K562 (cell line): ENCODE measurements around the gene FBXL13. TPM values are rescaled to one million over a fixed set of nuclear protein-coding genes. Genes with fewer than 3 reads are reported as not detected.
A peak's percentile ranks its signal among the peaks of the same experiment; 100 is the strongest.

ENCODE experiments used
- CEBPB ChIP-seq: fragments of 450-650 bp; IDR thresholded peaks from 2 replicates; pipeline ENCODE4 v1.6.1; 2016; ENCODE audit warnings: missing genetic modification characterization, missing compliant biosample characterization
- DDX20 ChIP-seq: fragments of 450-650 bp; IDR thresholded peaks from 2 replicates; pipeline ENCODE4 v1.6.1; 2016; ENCODE audit warnings: missing genetic modification characterization, low read depth, mild to moderate bottlenecking, missing compliant biosample characterization, moderate library complexity
- ETV1 ChIP-seq: fragments of 450-650 bp; conservative IDR thresholded peaks from 2 replicates; pipeline ENCODE4 v1.6.1; 2016; ENCODE audit warnings: missing genetic modification characterization, control low read depth, low read depth, missing compliant biosample characterization
- GABPA ChIP-seq: fragments of 200-800 bp; sonication (Bioruptor generic); conservative IDR thresholded peaks from 2 replicates; pipeline ENCODE4 v1.6.1; 2016; ENCODE audit warnings: low read depth, missing genetic modification characterization, missing compliant biosample characterization
- MEF2A ChIP-seq: IDR thresholded peaks from 2 replicates; pipeline ENCODE4 v1.6.1; 2011; ENCODE audit warnings: low read depth, mild to moderate bottlenecking, low read length, moderate library complexity; ENCODE audit not compliant: control insufficient read depth
- MEIS2 ChIP-seq: fragments of 450-650 bp; IDR thresholded peaks from 2 replicates; pipeline ENCODE4 v1.6.1; 2014; ENCODE audit warnings: mild to moderate bottlenecking; ENCODE audit not compliant: partially characterized antibody
- TEAD4 ChIP-seq, 2 experiments: sonication (generic) in 1 of 2; formaldehyde crosslinking in 1 of 2; IDR thresholded peaks; 2 replicates each; pipeline versions ENCODE4 v1.6.1 to v1.8.0; 2012 to 2022; ENCODE audit warnings: borderline replicate concordance in 1 of 2, inconsistent platforms in 1 of 2, low read length in 1 of 2, mild to moderate bottlenecking in 1 of 2, missing genetic modification reagents in 1 of 2
- polyA plus RNA-seq, 8 experiments: library from polyadenylated mRNA; depleted of rRNA in 4 of 8; stranded (reverse) in 5 of 8; unstranded in 3 of 8; fragments of >200 nt; fragmentation: Nextera tagmentation in 2 of 8; fragmentation: Illumina TruSeq in 1 of 8; extraction: Ambion mirVana in 2 of 8; extraction: Trizol in 1 of 8; gene quantifications; 2 replicates each; pipeline versions ENCODE4 v1.2.1 to v1.2.3, GENCODE V29; 2011 to 2014; ENCODE audit warnings: inconsistent platforms in 1 of 8, missing spikeins in 1 of 8
- total RNA-seq, 7 experiments: library from RNA; depleted of rRNA in 6 of 7; stranded (reverse); fragments of >200 nt in 6 of 7; fragmentation: Illumina TruSeq in 2 of 7; extraction: Trizol in 2 of 7; gene quantifications; 2 replicates each; pipeline versions ENCODE4 v1.2.1 to v1.2.3, GENCODE V29; 2011 to 2021; ENCODE audit warnings: low replicate concordance in 1 of 7
- TF ChIP-seq, protein P1 (sequence below), 3 experiments: fragments of 200-800 bp in 1 of 3; fragments of 250-450 bp in 1 of 3; fragments of 450-650 bp in 1 of 3; sonication (Bioruptor Pico) in 1 of 3; sonication (Bioruptor generic) in 1 of 3; formaldehyde crosslinking in 1 of 3; IDR thresholded peaks; 2 replicates each; pipeline versions ENCODE4 v1.6.1 to v1.8.0; 2016 to 2022; ENCODE audit warnings: mild to moderate bottlenecking in 2 of 3, missing genetic modification characterization in 2 of 3, missing compliant biosample characterization in 1 of 3, moderate library complexity in 1 of 3
- TF ChIP-seq, protein P2 (sequence below), 2 experiments: fragments of 450-650 bp in 1 of 2; sonication (generic) in 1 of 2; formaldehyde crosslinking in 1 of 2; IDR thresholded peaks; 2 replicates each; pipeline versions ENCODE4 v1.7.1 to v1.9.0; 2016 to 2022; ENCODE audit warnings: inconsistent platforms in 1 of 2, mild to moderate bottlenecking in 1 of 2, missing genetic modification reagents in 1 of 2

FBXL13 gene
- total and polyA plus RNA-seq, 9 of the 15 experiments (the other 6 are each of a cell fraction or from before 2014, with no cell fraction given) = 16.3 to 55.0 (median 25.4) TPM

DNA sequence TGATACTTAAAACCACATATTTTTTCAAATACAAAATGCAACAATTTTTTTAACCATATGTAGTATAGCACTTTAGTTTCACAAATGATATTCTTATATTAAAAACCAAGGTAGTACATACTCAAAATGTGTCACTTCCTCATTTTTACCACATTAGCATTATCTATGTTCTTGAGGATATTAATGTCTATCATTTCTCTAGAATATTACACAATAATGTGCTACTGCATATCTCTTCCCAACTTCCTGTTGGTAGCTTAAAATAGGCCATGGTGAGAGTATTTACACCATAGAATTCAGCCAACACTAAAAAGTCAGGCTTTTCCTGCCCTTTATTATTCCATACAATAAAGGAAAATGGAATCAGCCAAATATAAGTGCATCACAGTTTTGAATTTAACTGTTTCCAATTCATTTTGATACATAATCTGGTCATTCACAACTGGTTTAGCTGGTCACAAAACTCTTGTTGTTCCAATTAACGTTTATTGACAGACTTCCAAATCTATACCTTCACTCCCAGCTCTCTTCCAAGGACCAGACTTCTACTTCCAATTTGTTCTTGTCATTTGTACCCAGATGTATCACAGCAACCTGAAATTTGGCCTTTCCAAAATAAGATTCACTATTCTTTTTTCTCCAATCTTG, 181.8 kb downstream of the FBXL13 start (continued):
- TF ChIP-seq CEBPB (tag) (peak; percentile 98), DDX20 (tag) (no peak), GABPA (tag) (peak; percentile 87), TEAD4 (IDR thresholded peaks at IDR 0.05; ENCODE audit: low read length) (peak; percentile 15; the same call in 1 of the 2 replicates), TEAD4 (CRISPR knock-in tag; IDR thresholded peaks at IDR 0.05; ENCODE audit: borderline replicate concordance) (no peak), ETV1 (tag) (peak; percentile 22; the same call in 1 of the 2 replicates), MEF2A (peak; percentile 48; the same call in 1 of the 2 replicates), MEIS2 (peak; percentile 60)
- TF ChIP-seq, protein P1, sequence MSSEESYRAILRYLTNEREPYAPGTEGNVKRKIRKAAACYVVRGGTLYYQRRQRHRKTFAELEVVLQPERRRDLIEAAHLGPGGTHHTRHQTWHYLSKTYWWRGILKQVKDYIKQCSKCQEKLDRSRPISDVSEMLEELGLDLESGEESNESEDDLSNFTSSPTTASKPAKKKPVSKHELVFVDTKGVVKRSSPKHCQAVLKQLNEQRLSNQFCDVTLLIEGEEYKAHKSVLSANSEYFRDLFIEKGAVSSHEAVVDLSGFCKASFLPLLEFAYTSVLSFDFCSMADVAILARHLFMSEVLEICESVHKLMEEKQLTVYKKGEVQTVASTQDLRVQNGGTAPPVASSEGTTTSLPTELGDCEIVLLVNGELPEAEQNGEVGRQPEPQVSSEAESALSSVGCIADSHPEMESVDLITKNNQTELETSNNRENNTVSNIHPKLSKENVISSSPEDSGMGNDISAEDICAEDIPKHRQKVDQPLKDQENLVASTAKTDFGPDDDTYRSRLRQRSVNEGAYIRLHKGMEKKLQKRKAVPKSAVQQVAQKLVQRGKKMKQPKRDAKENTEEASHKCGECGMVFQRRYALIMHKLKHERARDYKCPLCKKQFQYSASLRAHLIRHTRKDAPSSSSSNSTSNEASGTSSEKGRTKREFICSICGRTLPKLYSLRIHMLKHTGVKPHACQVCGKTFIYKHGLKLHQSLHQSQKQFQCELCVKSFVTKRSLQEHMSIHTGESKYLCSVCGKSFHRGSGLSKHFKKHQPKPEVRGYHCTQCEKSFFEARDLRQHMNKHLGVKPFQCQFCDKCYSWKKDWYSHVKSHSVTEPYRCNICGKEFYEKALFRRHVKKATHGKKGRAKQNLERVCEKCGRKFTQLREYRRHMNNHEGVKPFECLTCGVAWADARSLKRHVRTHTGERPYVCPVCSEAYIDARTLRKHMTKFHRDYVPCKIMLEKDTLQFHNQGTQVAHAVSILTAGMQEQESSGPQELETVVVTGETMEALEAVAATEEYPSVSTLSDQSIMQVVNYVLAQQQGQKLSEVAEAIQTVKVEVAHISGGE (CRISPR knock-in tag; IDR thresholded peaks at IDR 0.05) = peak in 2 of 3 experiments; percentile 83 to 97; a peak in 4 of 6 replicates
- TF ChIP-seq, protein P2, sequence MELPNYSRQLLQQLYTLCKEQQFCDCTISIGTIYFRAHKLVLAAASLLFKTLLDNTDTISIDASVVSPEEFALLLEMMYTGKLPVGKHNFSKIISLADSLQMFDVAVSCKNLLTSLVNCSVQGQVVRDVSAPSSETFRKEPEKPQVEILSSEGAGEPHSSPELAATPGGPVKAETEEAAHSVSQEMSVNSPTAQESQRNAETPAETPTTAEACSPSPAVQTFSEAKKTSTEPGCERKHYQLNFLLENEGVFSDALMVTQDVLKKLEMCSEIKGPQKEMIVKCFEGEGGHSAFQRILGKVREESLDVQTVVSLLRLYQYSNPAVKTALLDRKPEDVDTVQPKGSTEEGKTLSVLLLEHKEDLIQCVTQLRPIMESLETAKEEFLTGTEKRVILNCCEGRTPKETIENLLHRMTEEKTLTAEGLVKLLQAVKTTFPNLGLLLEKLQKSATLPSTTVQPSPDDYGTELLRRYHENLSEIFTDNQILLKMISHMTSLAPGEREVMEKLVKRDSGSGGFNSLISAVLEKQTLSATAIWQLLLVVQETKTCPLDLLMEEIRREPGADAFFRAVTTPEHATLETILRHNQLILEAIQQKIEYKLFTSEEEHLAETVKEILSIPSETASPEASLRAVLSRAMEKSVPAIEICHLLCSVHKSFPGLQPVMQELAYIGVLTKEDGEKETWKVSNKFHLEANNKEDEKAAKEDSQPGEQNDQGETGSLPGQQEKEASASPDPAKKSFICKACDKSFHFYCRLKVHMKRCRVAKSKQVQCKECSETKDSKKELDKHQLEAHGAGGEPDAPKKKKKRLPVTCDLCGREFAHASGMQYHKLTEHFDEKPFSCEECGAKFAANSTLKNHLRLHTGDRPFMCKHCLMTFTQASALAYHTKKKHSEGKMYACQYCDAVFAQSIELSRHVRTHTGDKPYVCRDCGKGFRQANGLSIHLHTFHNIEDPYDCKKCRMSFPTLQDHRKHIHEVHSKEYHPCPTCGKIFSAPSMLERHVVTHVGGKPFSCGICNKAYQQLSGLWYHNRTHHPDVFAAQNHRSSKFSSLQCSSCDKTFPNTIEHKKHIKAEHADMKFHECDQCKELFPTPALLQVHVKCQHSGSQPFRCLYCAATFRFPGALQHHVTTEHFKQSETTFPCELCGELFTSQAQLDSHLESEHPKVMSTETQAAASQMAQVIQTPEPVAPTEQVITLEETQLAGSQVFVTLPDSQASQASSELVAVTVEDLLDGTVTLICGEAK (IDR thresholded peaks at IDR 0.05) = peak; percentile 81
- TF ChIP-seq, protein P2 (CRISPR knock-in tag; IDR thresholded peaks at IDR 0.05) = no peak
